GM13976 (cell line): ENCODE results near the gene IQGAP1.
"Not testable (repeated sequence)": the region's sequence is repeated elsewhere in the genome, so short reads cannot be mapped to it uniquely, and the experiment has no call there.

ENCODE experiments used
- DNase-seq: peaks from one replicate; pipeline ENCODE4 v3.0.0; 2012; ENCODE audit warnings: low spot score
- in situ Hi-C: fragments of 300-500 bp; cut with MboI; formaldehyde crosslinking; loops from one replicate; pipeline ENCODE4 v1.12.0; 2022; ENCODE audit warnings: low sequenced_read_pairs, mixed read lengths, inconsistent platforms; ENCODE audit not compliant: unreplicated experiment
- TF ChIP-seq, protein P1 (sequence below): IDR thresholded peaks from 2 replicates; pipeline ENCODE4 v1.5.1; 2012; ENCODE audit warnings: borderline replicate concordance, mild to moderate bottlenecking; ENCODE audit not compliant: insufficient read depth; ENCODE audit errors: extremely low read depth, missing control alignments, control extremely low read depth

The IQGAP1 gene

DNA sequence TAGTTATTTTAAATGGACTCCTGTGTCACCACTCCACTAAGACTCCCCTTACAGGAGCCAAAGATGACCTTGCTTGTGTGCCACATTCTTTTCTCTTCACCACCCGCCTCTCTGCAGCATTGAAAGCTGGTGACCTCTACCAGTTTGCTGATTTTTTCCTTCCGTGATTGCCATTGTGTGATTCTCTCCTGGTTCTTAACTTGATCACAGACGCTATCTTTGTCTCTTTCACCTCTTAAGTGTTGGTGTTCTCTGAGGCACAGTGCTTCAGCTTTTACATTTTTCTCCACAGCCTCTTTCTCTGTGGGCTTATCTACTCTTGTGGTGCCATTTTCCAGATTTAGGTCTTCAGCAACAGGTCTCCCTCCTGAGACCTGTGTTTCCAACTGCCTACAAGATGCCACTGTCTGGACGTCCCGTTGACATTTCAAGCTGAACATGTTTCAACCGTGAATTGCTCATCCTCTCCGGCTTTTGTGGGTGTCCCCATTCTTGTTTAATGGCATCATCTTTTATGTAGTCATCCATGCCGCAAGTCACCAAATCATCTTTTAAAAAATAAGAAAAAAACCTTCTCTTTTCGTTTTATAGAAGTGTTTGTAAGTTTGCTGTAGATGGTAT lies 26.5 kb downstream of the IQGAP1 start:
- no peak for DNase-seq
- in situ Hi-C loops = no loop called here

DNA sequence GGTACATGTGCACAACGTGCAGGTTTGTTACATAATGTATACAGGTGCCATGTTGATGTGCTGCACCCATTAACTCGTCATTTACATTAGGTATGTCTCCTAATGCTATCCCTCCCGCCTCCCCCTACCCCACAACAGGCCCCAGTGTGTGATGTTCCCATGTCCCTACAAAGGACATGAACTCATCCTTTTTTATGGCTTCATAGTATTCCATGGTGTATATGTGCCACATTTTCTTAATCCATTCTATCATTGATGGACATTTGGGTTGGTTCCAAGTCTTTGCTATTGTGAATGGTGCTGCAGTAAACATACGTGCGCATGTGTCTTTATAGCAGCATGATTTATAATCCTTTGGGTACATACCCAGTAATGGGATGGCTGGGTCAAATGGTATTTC lies 28.0 kb downstream of the IQGAP1 start:
- DNase-seq, in situ Hi-C loops: not testable (repeated sequence)

More for the DNA sequence above, 26.5 kb downstream of the IQGAP1 start:
- TF ChIP-seq, protein P1, sequence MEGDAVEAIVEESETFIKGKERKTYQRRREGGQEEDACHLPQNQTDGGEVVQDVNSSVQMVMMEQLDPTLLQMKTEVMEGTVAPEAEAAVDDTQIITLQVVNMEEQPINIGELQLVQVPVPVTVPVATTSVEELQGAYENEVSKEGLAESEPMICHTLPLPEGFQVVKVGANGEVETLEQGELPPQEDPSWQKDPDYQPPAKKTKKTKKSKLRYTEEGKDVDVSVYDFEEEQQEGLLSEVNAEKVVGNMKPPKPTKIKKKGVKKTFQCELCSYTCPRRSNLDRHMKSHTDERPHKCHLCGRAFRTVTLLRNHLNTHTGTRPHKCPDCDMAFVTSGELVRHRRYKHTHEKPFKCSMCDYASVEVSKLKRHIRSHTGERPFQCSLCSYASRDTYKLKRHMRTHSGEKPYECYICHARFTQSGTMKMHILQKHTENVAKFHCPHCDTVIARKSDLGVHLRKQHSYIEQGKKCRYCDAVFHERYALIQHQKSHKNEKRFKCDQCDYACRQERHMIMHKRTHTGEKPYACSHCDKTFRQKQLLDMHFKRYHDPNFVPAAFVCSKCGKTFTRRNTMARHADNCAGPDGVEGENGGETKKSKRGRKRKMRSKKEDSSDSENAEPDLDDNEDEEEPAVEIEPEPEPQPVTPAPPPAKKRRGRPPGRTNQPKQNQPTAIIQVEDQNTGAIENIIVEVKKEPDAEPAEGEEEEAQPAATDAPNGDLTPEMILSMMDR = no peak

DNA sequence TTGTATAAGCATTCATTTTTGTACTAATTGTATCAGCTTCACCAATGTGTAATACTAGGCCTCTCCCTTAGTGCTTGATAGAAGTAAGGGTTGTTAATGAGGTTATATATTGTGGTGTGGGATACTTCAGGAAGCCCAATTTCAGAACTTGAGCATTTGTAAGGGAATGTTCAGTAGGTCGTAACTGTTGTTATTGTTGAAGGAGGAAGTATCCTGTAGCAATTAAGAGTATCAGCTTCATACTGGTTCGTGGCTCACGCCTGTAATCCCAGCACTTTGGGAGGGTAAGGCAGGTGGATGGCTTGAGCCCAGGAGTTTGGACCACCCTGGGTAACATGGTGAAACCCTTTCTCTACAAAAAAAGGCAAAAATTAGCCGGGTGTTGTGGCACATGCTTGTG lies 30.6 kb downstream of the IQGAP1 start:
- in situ Hi-C loops = no loop called here
- DNase-seq = no peak
- TF ChIP-seq, protein P1 = no peak

DNA sequence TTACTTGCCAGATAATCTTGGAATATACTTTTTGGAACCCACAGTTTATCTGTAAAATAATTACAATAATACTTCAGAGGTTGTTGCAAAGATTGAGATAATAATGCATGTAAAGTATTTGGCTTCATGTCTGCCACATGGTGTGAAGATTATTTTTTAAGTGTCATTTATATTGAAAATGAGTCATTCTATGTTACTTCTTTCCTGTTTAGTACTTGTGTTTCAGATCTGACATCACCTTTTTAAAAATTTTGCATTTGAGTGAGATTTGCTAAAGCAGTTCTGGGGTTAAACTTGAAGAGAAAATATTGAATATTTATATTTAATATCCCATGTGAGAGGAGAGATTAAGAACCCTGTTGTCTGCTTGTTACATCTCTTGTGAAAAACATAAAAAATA lies 31.2 kb downstream of the IQGAP1 start:
- TF ChIP-seq, protein P1 = no peak
- in situ Hi-C loops = no loop called here
- no peak for DNase-seq

DNA sequence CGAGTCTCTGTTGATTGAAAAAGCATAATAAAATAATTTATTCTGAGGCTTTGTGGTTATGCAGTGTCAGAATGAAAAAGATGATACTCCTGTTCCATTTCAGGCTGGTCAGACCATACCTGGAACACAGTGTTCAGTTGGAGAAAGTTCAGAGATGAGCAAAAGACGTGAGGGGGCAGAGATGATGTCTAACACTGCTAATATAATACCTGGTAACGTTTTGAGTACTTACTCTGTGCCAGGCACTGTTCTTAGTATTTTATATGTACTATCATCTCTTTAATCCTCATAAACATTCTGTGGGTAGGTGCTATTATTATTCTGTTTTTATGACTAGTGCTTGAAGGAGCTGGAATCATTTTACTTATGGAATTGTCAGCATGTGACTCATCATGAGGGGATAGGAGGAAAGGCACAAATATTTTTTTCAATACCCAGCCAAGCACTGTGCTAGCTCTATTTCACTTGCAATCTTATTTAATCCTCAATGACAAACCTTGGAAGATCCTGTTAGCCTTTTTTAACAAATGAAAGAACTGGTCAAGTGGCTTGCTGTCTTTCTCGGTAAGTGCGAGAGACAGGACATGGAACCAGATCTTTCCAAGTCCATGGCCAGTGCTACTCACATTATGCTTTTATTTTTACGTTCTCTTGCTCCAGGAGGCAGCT lies 31.8 kb downstream of the IQGAP1 start:
- DNase-seq = no peak
- in situ Hi-C loops = no loop called here
- TF ChIP-seq, protein P1 = no peak

DNA sequence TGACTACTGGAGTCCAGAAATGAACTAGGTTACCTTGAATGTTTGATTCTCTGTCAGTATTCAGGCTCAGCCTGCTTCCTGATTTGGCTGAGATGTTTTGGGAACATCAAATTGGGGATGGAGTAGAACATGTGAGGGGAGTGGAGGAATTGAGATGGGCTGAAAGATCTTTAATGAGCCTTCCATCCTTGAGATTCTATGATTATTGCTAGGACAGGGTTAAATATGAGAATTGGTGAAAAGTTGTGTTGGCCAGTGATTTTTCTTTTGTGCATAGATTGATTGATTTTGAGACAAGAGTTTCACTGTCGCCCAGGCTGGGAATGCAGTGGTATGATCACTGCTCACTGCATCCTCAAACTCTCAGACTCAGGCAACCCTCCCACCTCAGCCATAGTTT lies 32.4 kb downstream of the IQGAP1 start:
- in situ Hi-C loops = no loop called here
- no peak for DNase-seq
- TF ChIP-seq, protein P1 = no peak

DNA sequence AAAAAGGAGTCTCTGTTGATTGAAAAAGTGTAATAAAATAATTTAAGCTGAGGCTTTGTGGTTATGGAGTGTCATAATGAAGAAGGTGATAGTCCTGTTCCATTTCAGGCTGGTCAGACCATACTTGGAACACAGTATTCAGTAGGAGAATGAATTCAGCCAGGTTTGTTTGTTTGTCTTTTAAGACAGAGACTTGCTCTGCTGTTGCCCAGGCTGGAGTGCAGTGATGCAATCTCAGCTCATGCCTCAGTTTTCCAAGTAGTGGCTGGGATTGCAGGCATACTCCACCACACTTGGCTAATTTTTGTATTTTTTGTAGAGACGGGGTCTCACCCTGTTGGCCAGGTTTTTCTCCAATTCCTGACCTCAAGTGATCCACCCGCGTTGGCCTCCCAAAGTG lies 33.5 kb downstream of the IQGAP1 start:
- in situ Hi-C loops = no loop called here
- TF ChIP-seq, protein P1 = no peak
- DNase-seq = no peak
